Caco-2 (cell line): Measurements from ENCODE around the gene ACSS1. TPM values are rescaled to one million over a fixed set of nuclear protein-coding genes. Genes with fewer than 3 reads are reported as not detected.

Experiments used
- BruUV-seq: library from RNA; stranded (reverse); fragments of 400-500 nt; replicated peaks from 2 replicates; lab custom pipeline; 2021; lab: Mats Ljungman, UMichigan
- CTCF ChIA-PET: fragments of 300-600 bp; sonication (Branson Sonifier 250); formaldehyde crosslinking; loops from one replicate; lab custom pipeline; 2022; ENCODE audit warnings: antibody characterized with exemption; lab: Charles Lee
- POLR2A ChIA-PET: fragments of 300-600 bp; sonication (Branson Sonifier 250); formaldehyde crosslinking; loops from one replicate; lab custom pipeline; 2022; ENCODE audit warnings: antibody characterized with exemption; lab: Charles Lee
- DNase-seq, 2 experiments: peaks; one replicate each; pipeline versions ENCODE4 v3.0.0 to v3.0.0-alpha.2; 2020 to 2022
- H3K27me3 ChIP-seq: replicated peaks from 2 replicates; pipeline ENCODE4 v1.6.0; 2011; ENCODE audit warnings: low read length; ENCODE audit not compliant: control insufficient read depth, insufficient read depth
- H3K36me3 ChIP-seq: 2 replicates; pipeline ENCODE4 v1.5.1; 2011; ENCODE audit warnings: low read length; ENCODE audit not compliant: control insufficient read depth, insufficient read depth
- H3K4me1 ChIP-seq: fragments of 250-450 bp; sonication (Bioruptor Pico); 2 replicates; pipeline ENCODE4 v1.5.1; 2020; ENCODE audit warnings: mild to moderate bottlenecking
- H3K4me3 ChIP-seq: 2 replicates; pipeline ENCODE4 v1.5.1; 2011; ENCODE audit warnings: low read depth, mild to moderate bottlenecking, control low read depth, low read length
- H3K9me3 ChIP-seq: fragments of 250-450 bp; sonication (Bioruptor Pico); 2 replicates; pipeline ENCODE4 v1.5.1; 2020; ENCODE audit warnings: mild to moderate bottlenecking, moderate library complexity
- H3K27ac Mint-ChIP-seq: one replicate; pipeline ENCODE4 v1.8.0; 2022; ENCODE audit warnings: mixed read lengths; ENCODE audit not compliant: unreplicated experiment
- H3K27me3 Mint-ChIP-seq: one replicate; pipeline ENCODE4 v1.8.0; 2022; ENCODE audit warnings: mixed read lengths; ENCODE audit not compliant: insufficient read depth, unreplicated experiment
- H3K36me3 Mint-ChIP-seq: one replicate; pipeline ENCODE4 v1.8.0; 2022; ENCODE audit warnings: mild to moderate bottlenecking, mixed read lengths; ENCODE audit not compliant: insufficient read depth, unreplicated experiment
- H3K4me1 Mint-ChIP-seq: one replicate; pipeline ENCODE4 v1.8.0; 2022; ENCODE audit warnings: low read depth, mixed read lengths; ENCODE audit not compliant: unreplicated experiment
- H3K4me3 Mint-ChIP-seq: one replicate; pipeline ENCODE4 v1.8.0; 2022; ENCODE audit warnings: mild to moderate bottlenecking, moderate library complexity, mixed read lengths; ENCODE audit not compliant: unreplicated experiment
- H3K9me3 Mint-ChIP-seq: one replicate; pipeline ENCODE4 v1.8.0; 2022; ENCODE audit warnings: mixed read lengths; ENCODE audit not compliant: unreplicated experiment
- CTCF ChIP-seq, 2 experiments: fragments of 200-600 bp in 1 of 2; IDR thresholded peaks; 1 replicate in 1 of 2; 2 replicates in 1 of 2; pipeline versions ENCODE4 v1.5.1 to v1.8.0; 2011 to 2022; ENCODE audit warnings: antibody characterized with exemption in 1 of 2, control low read depth in 1 of 2, inconsistent platforms in 1 of 2, low read depth in 1 of 2, low read length in 1 of 2, mild to moderate bottlenecking in 1 of 2, moderate library complexity in 1 of 2; ENCODE audit not compliant: insufficient read depth in 1 of 2, severe bottlenecking in 1 of 2, unreplicated experiment in 1 of 2
- intact Hi-C: fragments of 100-400 bp; cut with micrococcal nuclease; formaldehyde crosslinking; loops from one replicate; pipeline ENCODE4 v1.10.0; 2022; ENCODE audit not compliant: unreplicated experiment
- total RNA-seq: library from RNA; stranded (reverse); gene quantifications from 2 replicates; pipeline ENCODE4 v1.2.3, GENCODE V29; 2022

Gene ACSS1
- total RNA-seq, 1 experiment from 2014 or later = 113 TPM

DNA sequence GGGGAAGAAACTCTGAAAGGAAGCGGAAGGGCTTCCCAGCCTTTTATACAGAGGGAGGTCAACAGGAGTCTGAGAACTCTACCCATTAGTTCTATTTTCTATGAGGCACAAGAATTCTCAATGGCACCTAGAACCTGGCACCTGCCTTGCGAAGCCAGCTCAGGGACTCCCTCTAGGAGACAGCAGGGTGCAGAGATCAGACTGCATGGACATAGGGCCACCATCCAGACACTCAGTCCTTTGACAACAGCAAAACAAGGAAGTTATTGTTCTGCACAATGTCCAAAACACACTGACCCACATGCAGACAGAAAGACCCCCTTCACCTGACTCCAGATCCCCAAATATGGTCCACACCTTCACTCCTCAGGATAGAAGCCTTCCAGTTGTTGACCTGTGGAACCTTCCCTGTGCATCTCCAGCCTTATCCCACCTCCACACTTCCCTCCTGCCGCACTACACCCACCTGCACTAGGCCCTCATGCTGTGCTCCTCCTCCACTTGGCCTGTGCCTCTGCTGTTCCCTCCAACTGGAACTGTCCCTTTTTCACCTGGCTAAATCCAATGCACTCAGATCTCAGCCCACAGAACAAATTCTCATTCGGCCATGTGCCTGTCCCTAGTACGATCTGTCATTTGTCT is 27.8 kb downstream of the ACSS1 start:
- no peak overlapping the region for H3K4me3 Mint-ChIP-seq
- intact Hi-C loops = loop anchor here (2.0 kb wide), 1 partner anchor 35 kb away; no protein-coding TSS in a partner anchor
- H3K36me3 Mint-ChIP-seq = peaks cover 39% of the 10 kb centered on the region
- peaks cover 5% of the 10 kb centered on the region for H3K4me1 Mint-ChIP-seq
- ChIA-PET CTCF (no interaction called here), POLR2A (no interaction called here)
- Histone ChIP-seq H3K27me3 (no peaks in the 10 kb centered on the region), H3K4me3 (no peak overlapping the region), H3K9me3 (no peaks in the 10 kb centered on the region), H3K36me3 (no peaks in the 10 kb centered on the region; the same call in 1 of the 2 replicates), H3K4me1 (peaks cover 24% of the 10 kb centered on the region)
- no peak for DNase-seq
- no TSS peak for BruUV-seq
- no peaks in the 10 kb centered on the region for H3K27me3 Mint-ChIP-seq
- no peaks in the 10 kb centered on the region for H3K9me3 Mint-ChIP-seq
- no peak for TF ChIP-seq CTCF (IDR thresholded peaks at IDR 0.05; ENCODE audit: insufficient read depth in 1 of 2, low read depth in 1 of 2, low read length in 1 of 2, severe bottlenecking in 1 of 2, unreplicated experiment in 1 of 2)
- peak overlapping the region; percentile 38 for H3K27ac Mint-ChIP-seq

DNA sequence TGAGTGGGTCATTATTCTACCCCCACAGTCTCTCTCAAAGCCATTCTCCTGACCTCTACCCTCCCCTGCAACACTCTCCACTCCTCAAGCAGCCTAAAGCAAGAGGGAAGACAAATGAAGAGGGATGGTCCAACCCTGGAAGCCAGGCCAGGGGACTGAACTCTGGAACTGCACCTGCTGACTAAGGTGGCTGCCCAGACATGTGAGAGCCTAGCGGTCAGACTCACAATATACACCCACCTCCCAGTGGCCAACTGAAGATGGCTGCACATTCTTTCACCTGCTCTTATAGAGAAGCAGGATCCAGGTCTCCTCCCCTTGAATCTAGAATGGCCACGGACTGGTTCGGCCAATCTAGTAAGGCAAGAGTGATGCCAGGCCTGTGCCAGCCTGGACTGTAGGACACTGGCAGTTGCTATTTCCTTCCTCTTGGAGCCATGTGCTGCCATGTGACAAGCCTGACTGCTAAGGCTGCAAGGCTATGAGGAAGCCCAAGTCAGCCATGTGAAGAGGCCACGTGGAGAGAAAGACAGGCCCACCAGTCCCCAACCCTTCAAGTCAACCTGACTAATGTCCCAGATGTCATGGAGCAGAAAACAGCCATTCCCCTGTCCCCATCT is 31.8 kb downstream of the ACSS1 start:
- no peak for TF ChIP-seq CTCF (IDR thresholded peaks at IDR 0.05; ENCODE audit: insufficient read depth in 1 of 2, low read depth in 1 of 2, low read length in 1 of 2, severe bottlenecking in 1 of 2, unreplicated experiment in 1 of 2)
- no peak overlapping the region for H3K4me3 ChIP-seq
- intact Hi-C loops = no loop called here
- H3K4me1 ChIP-seq = peaks cover 9% of the 10 kb centered on the region
- H3K4me1 Mint-ChIP-seq = no peaks in the 10 kb centered on the region
- no peaks in the 10 kb centered on the region for H3K9me3 Mint-ChIP-seq
- POLR2A ChIA-PET = no interaction called here
- no peaks in the 10 kb centered on the region for H3K27me3 ChIP-seq
- H3K27me3 Mint-ChIP-seq = no peaks in the 10 kb centered on the region
- H3K36me3 Mint-ChIP-seq = peaks cover 40% of the 10 kb centered on the region
- CTCF ChIA-PET = no interaction called here
- H3K9me3 ChIP-seq = no peaks in the 10 kb centered on the region
- no peak overlapping the region for H3K27ac Mint-ChIP-seq
- peak in 1 of 2 experiments; percentile 14 for DNase-seq
- no peak overlapping the region for H3K4me3 Mint-ChIP-seq
- H3K36me3 ChIP-seq = no peaks in the 10 kb centered on the region
- BruUV-seq = no TSS peak

DNA sequence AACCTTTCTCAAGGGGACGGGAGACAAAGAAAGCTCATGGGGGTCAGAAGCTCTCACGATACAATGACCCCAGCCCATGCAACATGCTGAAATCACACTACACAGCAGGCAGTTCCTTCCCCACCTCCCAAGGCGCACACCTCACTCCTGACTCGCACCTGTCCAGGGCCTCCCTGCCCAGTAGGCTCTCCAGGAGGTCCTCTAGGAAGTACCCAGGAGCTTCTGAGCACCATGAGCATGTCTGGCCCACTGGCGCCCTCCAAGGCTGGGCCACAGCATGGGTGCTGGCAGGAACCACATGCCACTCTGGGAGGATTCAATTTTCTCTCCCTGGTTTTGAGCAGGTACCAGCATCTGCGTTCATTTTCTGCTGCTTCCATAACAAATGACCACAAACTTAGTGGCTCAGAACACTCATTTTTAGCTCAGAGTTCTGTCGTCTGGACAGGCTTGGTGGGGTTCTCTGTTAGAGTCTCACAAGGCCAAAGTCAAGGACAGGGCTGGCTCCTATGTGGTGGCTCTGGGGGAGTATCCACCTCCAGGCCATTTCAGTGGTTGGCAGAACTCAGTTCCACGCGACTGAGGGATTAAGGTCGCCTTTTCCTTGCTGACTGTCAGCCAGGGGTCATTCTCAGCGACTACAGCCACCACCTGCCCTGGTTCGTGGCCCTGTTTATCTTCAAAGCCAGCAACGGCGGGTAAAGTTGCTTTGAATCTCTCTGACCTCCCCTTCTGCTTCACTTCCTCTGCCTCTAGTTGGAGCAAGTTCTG is 32.7 kb downstream of the ACSS1 start:
- no peaks in the 10 kb centered on the region for H3K4me1 Mint-ChIP-seq
- peaks cover 32% of the 10 kb centered on the region for H3K36me3 Mint-ChIP-seq
- no peaks in the 10 kb centered on the region for H3K27me3 ChIP-seq
- no TSS peak for BruUV-seq
- H3K27me3 Mint-ChIP-seq = no peaks in the 10 kb centered on the region
- H3K4me3 ChIP-seq = no peak overlapping the region
- no peaks in the 10 kb centered on the region; the same call in 1 of the 2 replicates for H3K36me3 ChIP-seq
- DNase-seq = peak in 1 of 2 experiments; percentile 25
- intact Hi-C loops = no loop called here
- no peaks in the 10 kb centered on the region for H3K9me3 ChIP-seq
- peaks cover 1% of the 10 kb centered on the region for H3K4me1 ChIP-seq
- no peak for TF ChIP-seq CTCF (IDR thresholded peaks at IDR 0.05; ENCODE audit: insufficient read depth in 1 of 2, low read depth in 1 of 2, low read length in 1 of 2, severe bottlenecking in 1 of 2, unreplicated experiment in 1 of 2)
- no peak overlapping the region for H3K27ac Mint-ChIP-seq
- H3K4me3 Mint-ChIP-seq = no peak overlapping the region
- CTCF ChIA-PET = no interaction called here
- POLR2A ChIA-PET = no interaction called here
- no peaks in the 10 kb centered on the region for H3K9me3 Mint-ChIP-seq
